ENCODE data around the gene REM2.
A peak's percentile ranks its signal among the peaks of the same experiment; 100 is the strongest.
"Not testable (repeated sequence)": the region's sequence is repeated elsewhere in the genome, so short reads cannot be mapped to it uniquely, and the experiment has no call there.

The REM2 gene

DNA sequence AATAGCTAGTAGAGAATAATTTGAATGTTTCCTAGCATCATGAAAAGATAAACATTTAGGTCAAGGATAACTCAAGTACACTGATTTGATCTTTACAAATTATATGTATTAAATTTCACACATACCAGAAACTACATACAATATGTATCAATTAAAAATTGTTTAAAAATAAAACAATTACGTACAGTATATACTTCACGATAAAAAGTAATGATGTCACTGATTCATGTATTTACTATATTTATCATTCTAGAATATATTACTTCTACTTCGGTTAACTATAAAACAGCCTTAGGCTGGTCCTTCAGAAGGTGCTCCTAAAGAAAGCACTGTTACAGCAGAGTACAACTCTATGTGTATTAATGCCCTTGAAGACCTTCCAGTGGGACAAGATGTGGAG, 24.4 kb downstream of the REM2 start:
- no peak overlapping the region for H3K27ac ChIP-seq
- no peak for TF ChIP-seq ZFX (IDR thresholded peaks at IDR 0.05)
- TF ChIP-seq, protein P1, sequence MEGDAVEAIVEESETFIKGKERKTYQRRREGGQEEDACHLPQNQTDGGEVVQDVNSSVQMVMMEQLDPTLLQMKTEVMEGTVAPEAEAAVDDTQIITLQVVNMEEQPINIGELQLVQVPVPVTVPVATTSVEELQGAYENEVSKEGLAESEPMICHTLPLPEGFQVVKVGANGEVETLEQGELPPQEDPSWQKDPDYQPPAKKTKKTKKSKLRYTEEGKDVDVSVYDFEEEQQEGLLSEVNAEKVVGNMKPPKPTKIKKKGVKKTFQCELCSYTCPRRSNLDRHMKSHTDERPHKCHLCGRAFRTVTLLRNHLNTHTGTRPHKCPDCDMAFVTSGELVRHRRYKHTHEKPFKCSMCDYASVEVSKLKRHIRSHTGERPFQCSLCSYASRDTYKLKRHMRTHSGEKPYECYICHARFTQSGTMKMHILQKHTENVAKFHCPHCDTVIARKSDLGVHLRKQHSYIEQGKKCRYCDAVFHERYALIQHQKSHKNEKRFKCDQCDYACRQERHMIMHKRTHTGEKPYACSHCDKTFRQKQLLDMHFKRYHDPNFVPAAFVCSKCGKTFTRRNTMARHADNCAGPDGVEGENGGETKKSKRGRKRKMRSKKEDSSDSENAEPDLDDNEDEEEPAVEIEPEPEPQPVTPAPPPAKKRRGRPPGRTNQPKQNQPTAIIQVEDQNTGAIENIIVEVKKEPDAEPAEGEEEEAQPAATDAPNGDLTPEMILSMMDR (conservative IDR thresholded peaks at IDR 0.05) = no peak

DNA sequence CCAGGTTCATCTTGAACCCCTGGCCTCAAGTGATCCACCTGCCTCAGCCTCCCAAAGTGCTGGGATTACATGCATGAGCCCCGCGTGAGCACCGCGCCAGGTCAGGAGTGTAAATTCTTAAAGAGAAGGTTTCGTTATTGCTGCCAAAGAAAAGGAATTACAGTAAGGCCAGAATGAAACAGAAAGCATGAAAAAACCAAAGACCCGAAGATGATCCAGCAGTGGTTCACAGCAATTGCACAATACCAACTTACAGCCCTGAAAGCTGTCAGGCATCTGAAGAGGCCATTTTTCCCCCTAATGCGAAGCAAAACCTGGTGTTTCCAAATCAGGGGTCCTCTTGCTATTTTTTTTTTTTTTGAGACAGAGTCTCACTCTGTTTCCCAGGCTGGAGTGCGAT, 25.6 kb downstream of the REM2 start:
- TF ChIP-seq, protein P1 (conservative IDR thresholded peaks at IDR 0.05) = no peak
- no peak for TF ChIP-seq ZFX (IDR thresholded peaks at IDR 0.05)
- no peak overlapping the region for H3K27ac ChIP-seq

DNA sequence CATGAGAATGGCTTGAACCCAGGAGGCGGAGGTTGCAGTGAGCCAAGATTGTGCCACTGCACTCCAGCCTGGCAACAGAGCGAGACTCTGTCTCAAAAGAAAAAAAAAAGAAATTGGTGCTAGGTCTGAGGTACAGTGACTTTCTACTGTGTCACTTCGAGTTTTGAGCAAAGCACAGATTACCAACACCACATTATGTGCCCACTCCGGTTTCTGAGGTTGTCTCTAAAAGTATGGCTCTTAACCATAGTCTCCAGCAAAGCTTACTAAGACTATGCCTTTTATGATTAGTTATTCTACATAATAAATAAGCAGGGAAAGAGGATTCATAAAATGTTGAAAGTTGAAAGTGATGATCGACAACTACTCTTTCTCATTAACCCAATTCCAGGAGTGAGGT, 27.9 kb downstream of the REM2 start:
- TF ChIP-seq ZFX (IDR thresholded peaks at IDR 0.05) = no peak
- TF ChIP-seq, protein P1 (conservative IDR thresholded peaks at IDR 0.05) = no peak
- no peak overlapping the region for H3K27ac ChIP-seq

DNA sequence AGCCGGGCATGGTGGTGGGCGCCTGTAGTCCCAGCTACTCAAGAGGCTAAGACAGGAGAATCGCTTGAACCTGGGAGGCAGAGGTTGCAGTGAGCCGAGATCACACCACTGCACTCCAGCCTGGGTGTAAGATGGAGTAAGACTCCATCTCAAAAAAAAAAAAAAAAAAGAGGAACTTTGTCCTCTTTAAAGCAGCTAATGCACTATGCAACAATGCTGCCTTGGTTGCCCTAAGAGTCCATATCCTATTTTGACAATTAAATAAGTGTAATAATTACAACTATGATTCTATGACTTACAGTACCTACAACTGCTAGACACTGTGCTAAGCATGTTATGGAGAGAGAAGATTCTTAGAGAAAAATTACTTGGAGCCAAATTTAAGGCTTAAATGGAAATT, 31.8 kb downstream of the REM2 start:
- H3K27ac ChIP-seq = not testable (repeated sequence)

DNA sequence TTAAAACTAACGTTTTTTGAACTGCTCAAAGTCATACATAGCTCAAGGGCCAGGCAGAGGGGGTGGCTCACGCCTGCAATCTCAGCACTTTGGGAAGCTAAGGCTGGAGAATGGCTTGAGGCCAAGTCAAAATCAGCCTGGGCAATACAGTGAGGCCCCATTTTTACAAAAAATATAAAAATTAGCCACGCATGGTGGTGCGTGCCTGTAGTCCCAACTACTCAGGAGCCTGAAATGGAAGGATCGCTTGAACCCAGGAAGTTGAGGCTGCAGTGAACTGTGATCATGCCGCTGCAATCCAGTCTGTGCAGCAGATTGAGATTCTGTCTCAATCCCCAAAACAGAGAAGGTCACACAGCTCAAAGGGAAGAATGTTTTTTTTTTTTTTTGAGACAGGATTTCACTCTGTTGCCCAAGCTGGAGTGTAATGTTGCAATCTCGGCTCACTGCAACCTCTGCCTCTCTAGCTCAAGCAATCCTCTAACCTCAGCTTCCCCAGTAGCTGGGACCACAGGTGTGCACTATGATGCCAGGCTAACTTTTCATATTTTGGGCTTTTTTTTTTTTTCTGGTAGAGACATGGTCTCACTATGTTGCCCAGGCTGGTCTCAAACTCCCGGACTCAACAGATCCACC, 33.0 kb downstream of the REM2 start:
- no peak overlapping the region for H3K27ac ChIP-seq
- no peak for TF ChIP-seq ZFX (IDR thresholded peaks at IDR 0.05)
- TF ChIP-seq, protein P1 (conservative IDR thresholded peaks at IDR 0.05) = no peak

DNA sequence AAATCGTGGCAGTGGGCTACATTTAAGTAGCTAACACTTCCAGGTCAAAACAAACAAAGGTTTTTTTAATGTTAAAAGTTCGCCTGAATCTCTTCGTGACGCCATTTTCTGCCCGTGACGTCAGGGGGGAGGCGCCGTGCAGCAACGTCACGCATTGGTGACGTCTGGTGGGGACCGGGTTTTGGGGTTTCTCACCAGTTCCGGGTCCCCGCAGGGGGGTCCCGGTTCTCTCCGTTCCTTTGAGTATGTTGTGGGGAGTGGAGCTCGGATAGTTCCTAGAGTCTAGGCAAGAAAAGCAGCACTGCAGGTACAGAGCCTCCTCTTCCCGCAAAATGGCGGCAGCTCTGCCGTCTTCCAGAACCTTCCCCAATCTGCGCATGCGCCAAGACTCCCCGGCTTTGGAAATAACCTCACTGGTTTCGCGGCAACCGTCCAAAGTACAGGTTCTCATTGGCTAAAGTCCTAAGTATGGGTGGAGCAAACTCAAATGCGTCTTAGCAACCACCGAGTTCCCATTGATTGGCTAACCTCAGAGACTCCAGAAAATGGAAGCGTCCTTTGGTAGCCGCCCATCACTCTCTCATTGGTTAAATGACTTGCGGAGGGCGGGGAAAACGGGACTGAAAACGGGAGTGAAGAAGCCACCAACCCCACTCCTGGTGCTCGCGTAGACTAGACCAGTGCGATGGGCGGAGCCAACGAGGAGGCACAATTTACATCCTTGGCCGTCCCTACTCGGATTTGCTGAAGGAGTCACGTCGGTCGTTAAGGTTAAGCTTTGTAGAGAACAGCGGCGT, 36.0 kb downstream of the REM2 start, which contains the start of gene RBM23:
RBM23 (minus strand) TSS at position 346 of the 797 bp plus-strand sequence.
- peak within 1 kb of the TSS; percentile 83 for H3K27ac ChIP-seq
- TF ChIP-seq ZFX (IDR thresholded peaks at IDR 0.05) = no peak
- TF ChIP-seq, protein P1 (conservative IDR thresholded peaks at IDR 0.05) = no peak

DNA sequence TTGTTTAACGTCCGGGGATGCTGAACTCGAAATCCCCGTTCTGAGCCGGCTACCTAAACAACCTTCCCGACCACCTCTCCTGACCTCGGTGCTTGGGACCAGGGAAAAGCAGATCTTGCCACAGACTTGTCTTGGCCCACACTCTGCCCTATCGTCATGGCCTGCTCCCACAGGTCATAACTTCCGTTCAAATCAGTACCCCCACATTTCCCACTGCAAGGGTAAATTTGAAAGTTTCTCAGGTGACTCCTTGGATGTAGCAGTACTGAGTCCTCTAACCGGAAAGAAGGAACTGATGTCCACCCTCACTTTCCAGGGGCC, 36.5 kb downstream of the REM2 start:
- H3K27ac ChIP-seq = peak overlapping the region; percentile 83
- TF ChIP-seq, protein P1 (conservative IDR thresholded peaks at IDR 0.05) = no peak
- no peak for TF ChIP-seq ZFX (IDR thresholded peaks at IDR 0.05)

Measured in C4-2B (cell line).